Upper lobe of left lung (tissue), 4 donors: ENCODE data around the gene NUP210.

ENCODE experiments used
- EP300 ChIP-seq, 4 donors: sonication (generic); formaldehyde crosslinking; IDR thresholded peaks; one replicate each; pipeline ENCODE4 v1.5.1; 2017; ENCODE audit warnings: antibody characterized with exemption in 4 of 4, control low read depth in 2 of 4
- POLR2AphosphoS5 ChIP-seq, 2 donors: sonication (generic); formaldehyde crosslinking; IDR thresholded peaks; one replicate each; pipeline ENCODE4 v1.5.1; 2017; ENCODE audit warnings: antibody characterized with exemption in 2 of 2

DNA sequence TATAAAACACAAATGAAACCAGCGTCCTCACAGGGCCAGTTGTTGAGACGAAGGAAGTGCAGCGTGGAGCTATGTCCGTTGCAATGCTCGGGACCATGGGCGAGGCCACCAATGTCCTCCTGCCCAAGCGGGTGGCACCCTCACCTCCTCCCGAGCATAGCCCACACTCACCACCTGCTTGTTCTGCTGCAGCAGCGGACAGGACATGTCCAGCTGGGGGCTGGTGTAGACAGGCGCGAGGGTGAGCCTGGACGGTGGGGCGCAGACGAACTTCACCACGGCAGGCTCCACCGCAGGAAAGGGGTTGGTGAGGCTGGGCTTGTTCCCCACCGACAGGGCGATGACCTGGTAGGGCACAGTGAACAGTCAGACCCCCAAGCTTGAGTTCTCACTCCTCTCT is 62.1 kb downstream of the NUP210 start:
- TF ChIP-seq EP300 (IDR thresholded peaks at IDR 0.05) (no peak), POLR2AphosphoS5 (IDR thresholded peaks at IDR 0.05) (no peak)
